Measurements from ENCODE around the gene PLA2G2F. TPM values are rescaled to one million over a fixed set of nuclear protein-coding genes. Genes with fewer than 3 reads are reported as not detected.

PLA2G2F gene
- total RNA-seq, 1 experiment from 2014 or later: not detected

- ChIA-PET CTCF (interaction anchor here (0.5 to 1.7 kb wide), 3 partner anchors 55 to 122 kb away, joined by 4 to 6 read pairs (median 5); no protein-coding TSS in a partner anchor), POLR2A (no interaction called here)
- H3K9me3 Mint-ChIP-seq: peaks cover 52% of the 10 kb centered on the region
- H3K4me1 Mint-ChIP-seq: peaks cover 3% of the 10 kb centered on the region
- no peak overlapping the region for H3K27ac Mint-ChIP-seq
- DNase-seq (ENCODE audit: low spot score) (no peak), ATAC-seq (no peak)
- H3K36me3 Mint-ChIP-seq: peaks cover 32% of the 10 kb centered on the region
- H3K27me3 Mint-ChIP-seq (ENCODE audit: low read depth): peaks cover 24% of the 10 kb centered on the region
- TF ChIP-seq EMX1 (CRISPR knock-in tag; IDR thresholded peaks at IDR 0.05) (no peak), ATF6 (CRISPR knock-in tag; IDR thresholded peaks at IDR 0.05) (no peak), ELF4 (CRISPR knock-in tag; IDR thresholded peaks at IDR 0.05; ENCODE audit: low read depth) (no peak), OVOL2 (CRISPR knock-in tag; IDR thresholded peaks at IDR 0.05; ENCODE audit: borderline replicate concordance) (no peak), PRRX2 (CRISPR knock-in tag; IDR thresholded peaks at IDR 0.05) (no peak), RORB (CRISPR knock-in tag; IDR thresholded peaks at IDR 0.05) (no peak)
- no peak overlapping the region for H3K4me3 Mint-ChIP-seq
Measured at GRCh38 chr1:20096840-20097447, 42.2 kb upstream of the PLA2G2F start.

- CTCF ChIA-PET: interaction anchor here (1.2 to 1.3 kb wide), 3 partner anchors 117 to 125 kb away, joined by 3 to 8 read pairs (median 3); no protein-coding TSS in a partner anchor
- ATAC-seq (no peak), DNase-seq (ENCODE audit: low spot score) (no peak)
- H3K4me1 Mint-ChIP-seq: peaks cover 3% of the 10 kb centered on the region
- H3K36me3 Mint-ChIP-seq: peaks cover 30% of the 10 kb centered on the region
- TF ChIP-seq ZNF512 (CRISPR knock-in tag; IDR thresholded peaks at IDR 0.05; ENCODE audit: borderline replicate concordance) (no peak), OVOL2 (CRISPR knock-in tag; IDR thresholded peaks at IDR 0.05; ENCODE audit: borderline replicate concordance) (no peak), NFYB (CRISPR knock-in tag; conservative IDR thresholded peaks at IDR 0.05; ENCODE audit: low read depth) (no peak), ZNF121 (CRISPR knock-in tag; IDR thresholded peaks at IDR 0.05) (no peak), CDX4 (CRISPR knock-in tag; IDR thresholded peaks at IDR 0.05; ENCODE audit: borderline replicate concordance) (no peak), USF1 (CRISPR knock-in tag; IDR thresholded peaks at IDR 0.05) (no peak), GTF2I (CRISPR knock-in tag; conservative IDR thresholded peaks at IDR 0.05) (no peak), NR1H2 (CRISPR knock-in tag; IDR thresholded peaks at IDR 0.05) (no peak), USF2 (CRISPR knock-in tag; IDR thresholded peaks at IDR 0.05) (no peak), RORB (CRISPR knock-in tag; IDR thresholded peaks at IDR 0.05) (no peak), ETV6 (CRISPR knock-in tag; IDR thresholded peaks at IDR 0.05) (no peak), AFF4 (CRISPR knock-in tag; IDR thresholded peaks at IDR 0.05; ENCODE audit: borderline replicate concordance) (no peak), SMAD3 (CRISPR knock-in tag; IDR thresholded peaks at IDR 0.05; ENCODE audit: borderline replicate concordance) (no peak), ZNF219 (CRISPR knock-in tag; IDR thresholded peaks at IDR 0.05; ENCODE audit: borderline replicate concordance) (no peak), CTCF (IDR thresholded peaks at IDR 0.05) (no peak), E2F4 (CRISPR knock-in tag; IDR thresholded peaks at IDR 0.05; ENCODE audit: borderline replicate concordance, low read depth) (no peak), FOXP1 (CRISPR knock-in tag; IDR thresholded peaks at IDR 0.05; ENCODE audit: borderline replicate concordance) (no peak), ZNF416 (CRISPR knock-in tag; IDR thresholded peaks at IDR 0.05) (no peak)
- H3K9me3 Mint-ChIP-seq: peaks cover 51% of the 10 kb centered on the region
- H3K27me3 Mint-ChIP-seq (ENCODE audit: low read depth): peaks cover 20% of the 10 kb centered on the region
- POLR2A ChIA-PET: no interaction called here
- no peak overlapping the region for H3K27ac Mint-ChIP-seq
- H3K4me3 Mint-ChIP-seq: no peak overlapping the region
Measured at GRCh38 chr1:20099533-20099932, 39.6 kb upstream of the PLA2G2F start.
